HepG2 (cell line): ENCODE measurements around the gene PADI2. TPM values are rescaled to one million over a fixed set of nuclear protein-coding genes. Genes with fewer than 3 reads are reported as not detected.

Experiments
- ATAC-seq: fragments of 200-7000 bp; cut with Tn5 transposase; 3 replicates; pipeline ENCODE4 v1.9.1; 2020; ENCODE audit warnings: mild to moderate bottlenecking, moderate library complexity
- BruUV-seq: library from RNA; stranded (reverse); fragments of 400-500 nt; replicated peaks from 2 replicates; lab custom pipeline; 2021; lab: Mats Ljungman, UMichigan
- CTCF ChIA-PET: fragments of 300-600 bp; formaldehyde crosslinking; extraction: SDS; loops from one replicate; lab custom pipeline; 2021; ENCODE audit warnings: low total read pairs, inconsistent platforms, low intra/inter-chr PET ratio; lab: Yijun Ruan, JAX
- POLR2A ChIA-PET: fragments of 350-600 bp; sonication (Branson Sonifier 250); formaldehyde crosslinking; loops from one replicate; lab custom pipeline; 2020; ENCODE audit warnings: antibody characterized with exemption, inconsistent platforms; lab: Yijun Ruan, JAX
- DNase-seq: peaks from one replicate; pipeline ENCODE4 v3.0.0-alpha.2; 2015; ENCODE audit warnings: low spot score
- FAIRE-seq: peaks from 3 replicates; lab custom pipeline; 2011; peaks lifted over from hg19 to GRCh38; lab: Jason Lieb, UNC
- H2AFZ ChIP-seq: one replicate; pipeline ENCODE4 v1.6.1; 2011; ENCODE audit warnings: low read length, inconsistent platforms
- H3K27ac ChIP-seq: fragments of 300-600 bp; 3 replicates; pipeline ENCODE4 v1.8.0; 2011; ENCODE audit warnings: mixed run types, mild to moderate bottlenecking, mixed read lengths, low read length, inconsistent platforms; ENCODE audit not compliant: insufficient read depth; ENCODE audit errors: extremely low read length
- H3K27me3 ChIP-seq, 2 experiments: fragments of 200-600 bp in 1 of 2; 2 replicates in 1 of 2; 3 replicates in 1 of 2; pipeline versions ENCODE4 v1.6.0 to v1.8.0; 2011; ENCODE audit warnings: low read length in 2 of 2, mild to moderate bottlenecking in 2 of 2, moderate library complexity in 2 of 2, inconsistent platforms in 1 of 2; ENCODE audit not compliant: insufficient read depth in 2 of 2, control insufficient read depth in 1 of 2
- H3K36me3 ChIP-seq, 2 experiments: fragments of 200-600 bp in 1 of 2; replicated peaks in 1 of 2; 2 replicates in 1 of 2; 3 replicates in 1 of 2; pipeline versions ENCODE4 v1.5.1 to v1.8.0; 2011; ENCODE audit warnings: low read length in 2 of 2, inconsistent platforms in 1 of 2; ENCODE audit not compliant: insufficient read depth in 2 of 2, control insufficient read depth in 1 of 2
- H3K4me1 ChIP-seq: 2 replicates; pipeline ENCODE4 v1.5.1; 2012; ENCODE audit warnings: low read length, inconsistent platforms; ENCODE audit not compliant: insufficient read depth
- H3K4me2 ChIP-seq: 2 replicates; pipeline ENCODE4 v1.6.0; 2011; ENCODE audit warnings: low read depth, low read length, inconsistent platforms
- H3K4me3 ChIP-seq, 3 experiments: fragments of 200-600 bp in 1 of 3; sonication (generic), shearing (Covaris generic) in 1 of 3; replicated peaks in 1 of 3; 2 replicates each; pipeline ENCODE4 v1.5.1; 2011 to 2016; ENCODE audit warnings: low read length in 3 of 3, inconsistent platforms in 2 of 3, low read depth in 2 of 3, mild to moderate bottlenecking in 2 of 3, control low read depth in 1 of 3, mixed read lengths in 1 of 3; ENCODE audit not compliant: insufficient read depth in 1 of 3
- H3K79me2 ChIP-seq: one replicate; pipeline ENCODE4 v1.6.1; 2011; ENCODE audit warnings: low read length, inconsistent platforms; ENCODE audit not compliant: insufficient read depth
- H3K9ac ChIP-seq: 2 replicates; pipeline ENCODE4 v1.6.0; 2011; ENCODE audit warnings: mild to moderate bottlenecking, low read depth, low read length, inconsistent platforms; ENCODE audit not compliant: insufficient read depth
- H3K9me3 ChIP-seq: 2 replicates; pipeline ENCODE4 v1.5.1; 2012; ENCODE audit warnings: mild to moderate bottlenecking, low read length
- H4K20me1 ChIP-seq: 2 replicates; pipeline ENCODE4 v1.6.0; 2011; ENCODE audit warnings: inconsistent platforms, mild to moderate bottlenecking, low read length, moderate library complexity; ENCODE audit not compliant: insufficient read depth
- BRCA1 ChIP-seq: sonication (generic); formaldehyde crosslinking; IDR thresholded peaks from 2 replicates; pipeline ENCODE4 v1.4.0; 2020; ENCODE audit warnings: missing genetic modification reagents
- CHD4 ChIP-seq: fragments of 200-600 bp; sonication (generic); IDR thresholded peaks from 2 replicates; pipeline ENCODE4 v1.7.0; 2017; ENCODE audit warnings: mild to moderate bottlenecking, low read length, borderline replicate concordance
- DNMT1 ChIP-seq: sonication (generic); formaldehyde crosslinking; IDR thresholded peaks from 2 replicates; pipeline ENCODE4 v1.5.1; 2020; ENCODE audit warnings: mild to moderate bottlenecking, missing genetic modification reagents
- ETV6 ChIP-seq: sonication (generic); formaldehyde crosslinking; conservative IDR thresholded peaks from 2 replicates; pipeline ENCODE4 v1.4.0; 2020; ENCODE audit warnings: missing genetic modification reagents
- HNRNPLL ChIP-seq: fragments of 200-400 bp; formaldehyde crosslinking; IDR thresholded peaks from 2 replicates; pipeline ENCODE4 v1.6.1; 2017; ENCODE audit warnings: mild to moderate bottlenecking, low read depth, low read length; ENCODE audit not compliant: poor library complexity, severe bottlenecking
- IRX3 ChIP-seq: sonication (generic); formaldehyde crosslinking; IDR thresholded peaks from 2 replicates; pipeline ENCODE4 v1.8.1; 2023; ENCODE audit warnings: mild to moderate bottlenecking, low read depth, missing genetic modification reagents, borderline replicate concordance
- KDM5A ChIP-seq: fragments of 200-600 bp; sonication (generic); IDR thresholded peaks from 2 replicates; pipeline ENCODE4 v1.7.0; 2018; ENCODE audit warnings: antibody characterized with exemption, mild to moderate bottlenecking, low read length, borderline replicate concordance
- MED8 ChIP-seq: sonication (generic); formaldehyde crosslinking; IDR thresholded peaks from 2 replicates; pipeline ENCODE4 v1.8.1; 2023; ENCODE audit warnings: mild to moderate bottlenecking, missing genetic modification reagents; ENCODE audit not compliant: insufficient replicate concordance
- PITX1 ChIP-seq: sonication (generic); formaldehyde crosslinking; IDR thresholded peaks from 2 replicates; pipeline ENCODE4 v1.5.1; 2020; ENCODE audit warnings: mild to moderate bottlenecking, missing genetic modification reagents
- RFX5 ChIP-seq: IDR thresholded peaks from 2 replicates; pipeline ENCODE4 v1.6.1; 2011; ENCODE audit warnings: low read depth, low read length, improper control_type of control experiment
- SMYD3 ChIP-seq: sonication (generic); formaldehyde crosslinking; IDR thresholded peaks from 2 replicates; pipeline ENCODE4 v1.8.1; 2023; ENCODE audit warnings: mild to moderate bottlenecking, missing genetic modification reagents
- SOX5 ChIP-seq: IDR thresholded peaks from 2 replicates; pipeline ENCODE4 v1.6.1; 2016; ENCODE audit warnings: borderline replicate concordance
- SRSF9 ChIP-seq: fragments of 200-400 bp; formaldehyde crosslinking; IDR thresholded peaks from 2 replicates; pipeline ENCODE4 v1.6.1; 2018; ENCODE audit warnings: borderline replicate concordance, mild to moderate bottlenecking, low read depth, low read length; ENCODE audit not compliant: insufficient read depth, poor library complexity, severe bottlenecking
- TEAD2 ChIP-seq: sonication (generic); formaldehyde crosslinking; IDR thresholded peaks from 2 replicates; pipeline ENCODE4 v1.9.0; 2021; ENCODE audit warnings: missing genetic modification reagents
- XBP1 ChIP-seq: sonication (generic); formaldehyde crosslinking; IDR thresholded peaks from 2 replicates; pipeline ENCODE4 v1.5.0; 2020; ENCODE audit warnings: missing genetic modification reagents
- ZKSCAN1 ChIP-seq: fragments of 150-350 bp; IDR thresholded peaks from 2 replicates; pipeline ENCODE4 v1.6.1; 2014; ENCODE audit warnings: low read length
- ZMYM3 ChIP-seq: sonication (generic); formaldehyde crosslinking; IDR thresholded peaks from 2 replicates; pipeline ENCODE4 v1.5.1; 2020; ENCODE audit warnings: mild to moderate bottlenecking, missing genetic modification reagents
- ZNF160 ChIP-seq: sonication (generic); formaldehyde crosslinking; IDR thresholded peaks from 2 replicates; pipeline ENCODE4 v1.8.0; 2022; ENCODE audit warnings: mild to moderate bottlenecking, inconsistent platforms, missing genetic modification reagents
- ZNF546 ChIP-seq: sonication (generic); formaldehyde crosslinking; conservative IDR thresholded peaks from 2 replicates; pipeline ENCODE4 v1.8.1; 2023; ENCODE audit warnings: mild to moderate bottlenecking, missing genetic modification reagents
- ZNF563 ChIP-seq: sonication (generic); formaldehyde crosslinking; IDR thresholded peaks from 2 replicates; pipeline ENCODE4 v1.8.0; 2022; ENCODE audit warnings: mild to moderate bottlenecking, moderate library complexity, missing genetic modification reagents
- WGBS: methylation state at CpG from one replicate; pipeline ENCODE4 v1.1.6; 2017; ENCODE audit warnings: low lambda C conversion rate; 5-methylcytosine and 5-hydroxymethylcytosine counted together
- in situ Hi-C: cut with HindIII; loops from 2 replicates; pipeline ENCODE4 v1.10.0; 2017; ENCODE audit warnings: low pct_unique_long_range_greater_than_20kb; ENCODE audit not compliant: extremely low pct_ligation_motif_present
- intact Hi-C: fragments of 100-400 bp; cut with micrococcal nuclease; formaldehyde crosslinking; loops from one replicate; pipeline ENCODE4 v1.10.0; 2022; ENCODE audit not compliant: unreplicated experiment
- polyA plus RNA-seq, 8 experiments: library from polyadenylated mRNA; depleted of rRNA in 3 of 8; stranded (reverse) in 7 of 8; unstranded in 1 of 8; fragments of >200 nt; fragmentation: Illumina TruSeq in 4 of 8; extraction: Trizol in 4 of 8; gene quantifications; 2 replicates each; pipeline versions ENCODE4 v1.2.1 to v1.2.3, GENCODE V29; 2011 to 2016; ENCODE audit warnings: low read depth in 4 of 8, missing spikeins in 1 of 8, mixed read lengths in 1 of 8; ENCODE audit not compliant: insufficient read depth in 1 of 8
- total RNA-seq, 5 experiments: library from RNA; depleted of rRNA; stranded (reverse); fragments of >200 nt; fragmentation: Illumina TruSeq; extraction: Trizol; gene quantifications; 2 replicates each; pipeline ENCODE4 v1.2.3, GENCODE V29; 2016; ENCODE audit warnings: low read depth in 1 of 5
- TF ChIP-seq, protein P1 (sequence below): sonication (generic); formaldehyde crosslinking; IDR thresholded peaks from 2 replicates; pipeline ENCODE4 v1.8.0; 2023; ENCODE audit warnings: mild to moderate bottlenecking, missing genetic modification reagents
- TF ChIP-seq, protein P2 (sequence below): sonication (generic); formaldehyde crosslinking; IDR thresholded peaks from 2 replicates; pipeline ENCODE4 v1.4.0; 2020; ENCODE audit warnings: missing genetic modification reagents

The PADI2 gene
- total and polyA plus RNA-seq, 2 of the 13 experiments (the other 11 are each of a cell fraction or from before 2014, with no cell fraction given): not detected

- TF ChIP-seq HNRNPLL: no peak
- TF ChIP-seq ZNF563 (CRISPR knock-in tag): no peak
- TF ChIP-seq DNMT1 (CRISPR knock-in tag): no peak
- no peak for TF ChIP-seq MED8
- TF ChIP-seq SOX5 (CRISPR knock-in tag): no peak
- no peak for TF ChIP-seq XBP1 (CRISPR knock-in tag)
- TF ChIP-seq RFX5: no peak
- no peak for TF ChIP-seq KDM5A
- TF ChIP-seq, protein P1, sequence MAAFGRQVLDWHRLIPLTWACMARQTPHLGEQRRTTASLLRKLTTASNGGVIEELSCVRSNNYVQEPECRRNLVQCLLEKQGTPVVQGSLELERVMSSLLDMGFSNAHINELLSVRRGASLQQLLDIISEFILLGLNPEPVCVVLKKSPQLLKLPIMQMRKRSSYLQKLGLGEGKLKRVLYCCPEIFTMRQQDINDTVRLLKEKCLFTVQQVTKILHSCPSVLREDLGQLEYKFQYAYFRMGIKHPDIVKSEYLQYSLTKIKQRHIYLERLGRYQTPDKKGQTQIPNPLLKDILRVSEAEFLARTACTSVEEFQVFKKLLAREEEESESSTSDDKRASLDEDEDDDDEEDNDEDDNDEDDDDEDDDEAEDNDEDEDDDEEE (CRISPR knock-in tag): no peak
- no peak for TF ChIP-seq PITX1 (CRISPR knock-in tag)
- no peak for TF ChIP-seq BRCA1 (CRISPR knock-in tag)
These were observed 8.7 kb downstream of the PADI2 start (continued) for GRCh38 chr1:17110555-17110926.

- Histone ChIP-seq H3K4me3 (no peak overlapping the region), H3K9me3 (no peaks in the 10 kb centered on the region), H3K36me3 (no peaks in the 10 kb centered on the region), H3K4me1 (no peaks in the 10 kb centered on the region), H4K20me1 (no peaks in the 10 kb centered on the region), H3K27me3 (peaks cover 0 to 4% of the 10 kb centered on the region in 2 experiments; a peak in 3 of 5 replicates), H3K79me2 (no peaks in the 10 kb centered on the region), H2AFZ (no peak overlapping the region), H3K27ac (no peak overlapping the region), H3K4me2 (no peak overlapping the region), H3K9ac (no peak overlapping the region)
- ChIA-PET POLR2A (no interaction called here), CTCF (no interaction called here)
- ATAC-seq (no peak), FAIRE-seq (no peak), DNase-seq (no peak)
- in situ Hi-C loops (no loop called here), intact Hi-C loops (no loop called here)
- 0% methylated on average over 4 of the region's 5 CpGs for WGBS
- BruUV-seq: no TSS peak
- no peak for TF ChIP-seq CHD4
- no peak for TF ChIP-seq SMYD3 (CRISPR knock-in tag)
- no peak for TF ChIP-seq ETV6 (CRISPR knock-in tag)
- no peak for TF ChIP-seq ZMYM3 (CRISPR knock-in tag)
- no peak for TF ChIP-seq ZNF160 (CRISPR knock-in tag)
- no peak for TF ChIP-seq TEAD2 (CRISPR knock-in tag)
- TF ChIP-seq IRX3: no peak
- no peak for TF ChIP-seq ZKSCAN1
- no peak for TF ChIP-seq SRSF9
- TF ChIP-seq ZNF546 (CRISPR knock-in tag): no peak
- TF ChIP-seq, protein P2, sequence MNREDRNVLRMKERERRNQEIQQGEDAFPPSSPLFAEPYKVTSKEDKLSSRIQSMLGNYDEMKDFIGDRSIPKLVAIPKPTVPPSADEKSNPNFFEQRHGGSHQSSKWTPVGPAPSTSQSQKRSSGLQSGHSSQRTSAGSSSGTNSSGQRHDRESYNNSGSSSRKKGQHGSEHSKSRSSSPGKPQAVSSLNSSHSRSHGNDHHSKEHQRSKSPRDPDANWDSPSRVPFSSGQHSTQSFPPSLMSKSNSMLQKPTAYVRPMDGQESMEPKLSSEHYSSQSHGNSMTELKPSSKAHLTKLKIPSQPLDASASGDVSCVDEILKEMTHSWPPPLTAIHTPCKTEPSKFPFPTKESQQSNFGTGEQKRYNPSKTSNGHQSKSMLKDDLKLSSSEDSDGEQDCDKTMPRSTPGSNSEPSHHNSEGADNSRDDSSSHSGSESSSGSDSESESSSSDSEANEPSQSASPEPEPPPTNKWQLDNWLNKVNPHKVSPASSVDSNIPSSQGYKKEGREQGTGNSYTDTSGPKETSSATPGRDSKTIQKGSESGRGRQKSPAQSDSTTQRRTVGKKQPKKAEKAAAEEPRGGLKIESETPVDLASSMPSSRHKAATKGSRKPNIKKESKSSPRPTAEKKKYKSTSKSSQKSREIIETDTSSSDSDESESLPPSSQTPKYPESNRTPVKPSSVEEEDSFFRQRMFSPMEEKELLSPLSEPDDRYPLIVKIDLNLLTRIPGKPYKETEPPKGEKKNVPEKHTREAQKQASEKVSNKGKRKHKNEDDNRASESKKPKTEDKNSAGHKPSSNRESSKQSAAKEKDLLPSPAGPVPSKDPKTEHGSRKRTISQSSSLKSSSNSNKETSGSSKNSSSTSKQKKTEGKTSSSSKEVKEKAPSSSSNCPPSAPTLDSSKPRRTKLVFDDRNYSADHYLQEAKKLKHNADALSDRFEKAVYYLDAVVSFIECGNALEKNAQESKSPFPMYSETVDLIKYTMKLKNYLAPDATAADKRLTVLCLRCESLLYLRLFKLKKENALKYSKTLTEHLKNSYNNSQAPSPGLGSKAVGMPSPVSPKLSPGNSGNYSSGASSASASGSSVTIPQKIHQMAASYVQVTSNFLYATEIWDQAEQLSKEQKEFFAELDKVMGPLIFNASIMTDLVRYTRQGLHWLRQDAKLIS (CRISPR knock-in tag): no peak
These were observed 9.2 kb downstream of the PADI2 start for GRCh38 chr1:17109892-17110554.
